ENCODE measurements around the gene RIMBP2. TPM values are rescaled to one million over a fixed set of nuclear protein-coding genes. Genes with fewer than 3 reads are reported as not detected.

The RIMBP2 gene
- total RNA-seq, 1 experiment from 2014 or later = not detected

DNA sequence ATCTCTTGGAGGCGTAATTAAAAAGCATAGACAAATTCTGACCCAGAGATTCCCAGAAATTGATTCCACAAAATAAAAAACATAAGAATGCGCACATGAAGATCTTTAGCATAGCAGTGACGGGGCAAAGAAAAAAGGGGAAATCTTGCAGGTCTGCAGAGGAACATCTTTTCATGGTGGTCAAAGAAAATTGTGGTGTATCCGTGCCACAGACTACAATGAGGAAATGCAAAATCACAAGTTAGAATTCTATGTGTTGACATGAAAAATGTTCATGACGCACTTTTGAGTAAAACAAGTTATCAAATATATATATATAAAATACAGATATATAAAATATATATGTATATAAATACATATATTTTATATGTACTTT, 101.6 kb downstream of the RIMBP2 start:
- Histone ChIP-seq H3K9me3 (no peaks in the 10 kb centered on the region), H3K4me3 (ENCODE audit: low read depth, low read length) (no peak overlapping the region), H3K4me1 (no peaks in the 10 kb centered on the region), H3K36me3 (ENCODE audit: control insufficient read depth, insufficient read depth, low read length) (no peaks in the 10 kb centered on the region), H3K27me3 (replicated peaks; ENCODE audit: control insufficient read depth, insufficient read depth, low read length) (no peaks in the 10 kb centered on the region)
- intact Hi-C loops (cut with micrococcal nuclease; ENCODE audit: unreplicated experiment) = no loop called here
- Mint-ChIP-seq H3K4me1 (ENCODE audit: low read depth, unreplicated experiment) (no peaks in the 10 kb centered on the region), H3K27ac (ENCODE audit: unreplicated experiment) (no peak overlapping the region), H3K9me3 (ENCODE audit: unreplicated experiment) (peaks cover 8% of the 10 kb centered on the region), H3K27me3 (ENCODE audit: insufficient read depth, unreplicated experiment) (peaks cover 3% of the 10 kb centered on the region), H3K36me3 (ENCODE audit: insufficient read depth, unreplicated experiment) (no peaks in the 10 kb centered on the region), H3K4me3 (ENCODE audit: unreplicated experiment) (no peak overlapping the region)
- no peak for TF ChIP-seq CTCF (IDR thresholded peaks at IDR 0.05; ENCODE audit: insufficient read depth in 1 of 2, low read depth in 1 of 2, low read length in 1 of 2, severe bottlenecking in 1 of 2, unreplicated experiment in 1 of 2)
- no peak for DNase-seq
- POLR2A ChIA-PET = no interaction called here
- CTCF ChIA-PET = no interaction called here
- no TSS peak for BruUV-seq (replicated peaks)

GRCh38 chr12:130613831-130614529, 102.1 kb downstream of the RIMBP2 start:
- no peaks in the 10 kb centered on the region for H3K4me1 ChIP-seq
- no peaks in the 10 kb centered on the region for H3K36me3 Mint-ChIP-seq (ENCODE audit: insufficient read depth, unreplicated experiment)
- no peaks in the 10 kb centered on the region for H3K9me3 ChIP-seq
- no TSS peak for BruUV-seq (replicated peaks)
- H3K4me3 ChIP-seq (ENCODE audit: low read depth, low read length) = no peak overlapping the region
- TF ChIP-seq CTCF (IDR thresholded peaks at IDR 0.05; ENCODE audit: insufficient read depth in 1 of 2, low read depth in 1 of 2, low read length in 1 of 2, severe bottlenecking in 1 of 2, unreplicated experiment in 1 of 2) = no peak
- intact Hi-C loops (cut with micrococcal nuclease; ENCODE audit: unreplicated experiment) = no loop called here
- H3K36me3 ChIP-seq (ENCODE audit: control insufficient read depth, insufficient read depth, low read length) = no peaks in the 10 kb centered on the region
- peaks cover 8% of the 10 kb centered on the region for H3K9me3 Mint-ChIP-seq (ENCODE audit: unreplicated experiment)
- no peak overlapping the region for H3K27ac Mint-ChIP-seq (ENCODE audit: unreplicated experiment)
- no peaks in the 10 kb centered on the region for H3K4me1 Mint-ChIP-seq (ENCODE audit: low read depth, unreplicated experiment)
- H3K27me3 Mint-ChIP-seq (ENCODE audit: insufficient read depth, unreplicated experiment) = peaks cover 3% of the 10 kb centered on the region
- H3K27me3 ChIP-seq (replicated peaks; ENCODE audit: control insufficient read depth, insufficient read depth, low read length) = no peaks in the 10 kb centered on the region
- DNase-seq = no peak
- ChIA-PET POLR2A (no interaction called here), CTCF (no interaction called here)
- H3K4me3 Mint-ChIP-seq (ENCODE audit: unreplicated experiment) = no peak overlapping the region

DNA sequence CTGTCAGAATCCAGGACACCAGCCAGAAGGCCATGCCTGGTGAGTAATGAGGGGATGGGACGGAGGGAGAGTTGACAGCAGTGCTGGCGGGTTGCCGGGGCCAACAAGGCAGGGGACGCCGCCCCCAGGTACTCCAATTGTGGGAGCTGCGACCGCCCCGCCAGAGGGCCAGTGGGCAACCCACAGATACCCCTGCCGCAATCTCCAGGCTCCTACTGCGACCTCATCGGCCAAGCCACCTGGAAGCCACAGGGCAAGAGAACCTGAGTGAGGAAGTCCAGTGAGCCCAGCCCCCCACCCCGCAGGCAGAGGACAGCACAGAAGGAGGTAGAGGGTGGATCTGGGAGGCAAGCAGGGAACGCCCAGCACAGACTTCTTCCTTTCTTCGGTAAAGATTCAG, 103.0 kb downstream of the RIMBP2 start:
- Mint-ChIP-seq H3K27me3 (ENCODE audit: insufficient read depth, unreplicated experiment) (peaks cover 2% of the 10 kb centered on the region), H3K4me3 (ENCODE audit: unreplicated experiment) (no peak overlapping the region), H3K4me1 (ENCODE audit: low read depth, unreplicated experiment) (no peaks in the 10 kb centered on the region), H3K27ac (ENCODE audit: unreplicated experiment) (no peak overlapping the region), H3K9me3 (ENCODE audit: unreplicated experiment) (peaks cover 4% of the 10 kb centered on the region), H3K36me3 (ENCODE audit: insufficient read depth, unreplicated experiment) (no peaks in the 10 kb centered on the region)
- no peaks in the 10 kb centered on the region for H3K9me3 ChIP-seq
- ChIA-PET CTCF (no interaction called here), POLR2A (no interaction called here)
- no peak overlapping the region for H3K4me3 ChIP-seq (ENCODE audit: low read depth, low read length)
- H3K27me3 ChIP-seq (replicated peaks; ENCODE audit: control insufficient read depth, insufficient read depth, low read length) = no peaks in the 10 kb centered on the region
- DNase-seq = no peak
- no peak for TF ChIP-seq CTCF (IDR thresholded peaks at IDR 0.05; ENCODE audit: insufficient read depth in 1 of 2, low read depth in 1 of 2, low read length in 1 of 2, severe bottlenecking in 1 of 2, unreplicated experiment in 1 of 2)
- H3K4me1 ChIP-seq = no peaks in the 10 kb centered on the region
- H3K36me3 ChIP-seq (ENCODE audit: control insufficient read depth, insufficient read depth, low read length) = no peaks in the 10 kb centered on the region
- intact Hi-C loops (cut with micrococcal nuclease; ENCODE audit: unreplicated experiment) = no loop called here
- BruUV-seq (replicated peaks) = no TSS peak

Data from Caco-2 (cell line).